AG09319 (cell line): ENCODE data around the gene LINGO3.

Experiments
- DNase-seq: peaks from one replicate; pipeline ENCODE4 v3.0.0-alpha.2; 2010; ENCODE audit warnings: low read depth; ENCODE audit errors: extremely low read depth
- TF ChIP-seq, protein P1 (sequence below): IDR thresholded peaks from 2 replicates; pipeline ENCODE4 v1.5.1; 2011; ENCODE audit warnings: low read depth, mild to moderate bottlenecking, inconsistent platforms, low read length, moderate library complexity

Gene LINGO3

DNA sequence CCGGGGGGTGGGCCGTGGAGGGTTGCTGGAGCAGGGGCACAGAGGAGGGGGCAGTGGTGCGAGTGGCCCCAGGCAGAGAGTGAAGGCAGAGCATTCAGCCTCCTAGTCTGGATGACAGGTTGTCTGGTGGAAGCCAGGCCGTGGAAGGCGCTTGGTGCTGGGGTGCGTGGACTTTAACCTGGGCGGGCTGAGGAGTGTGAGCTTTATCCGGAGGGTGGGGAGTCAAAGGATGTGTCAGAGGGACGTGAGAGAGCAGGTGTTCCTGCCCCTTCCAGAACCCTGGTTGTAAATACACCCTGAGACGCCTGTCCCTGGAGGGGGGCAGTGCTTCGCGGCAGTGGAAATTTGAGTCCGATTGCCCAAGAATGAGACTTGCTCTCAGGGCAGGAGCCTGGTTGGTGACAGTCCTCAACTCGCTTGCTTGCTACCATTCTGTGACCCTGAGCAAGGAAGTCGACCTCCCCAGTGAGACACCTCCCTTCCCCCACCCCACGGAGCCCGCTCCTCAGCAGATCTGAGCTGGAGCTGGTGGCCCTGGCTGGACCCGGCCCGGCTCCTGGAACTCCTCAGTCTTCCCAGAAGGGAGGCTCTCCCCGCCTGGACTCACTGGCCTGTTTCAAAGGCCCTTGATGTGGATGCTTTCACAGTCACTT, 22.8 kb upstream of the LINGO3 start:
- TF ChIP-seq, protein P1, sequence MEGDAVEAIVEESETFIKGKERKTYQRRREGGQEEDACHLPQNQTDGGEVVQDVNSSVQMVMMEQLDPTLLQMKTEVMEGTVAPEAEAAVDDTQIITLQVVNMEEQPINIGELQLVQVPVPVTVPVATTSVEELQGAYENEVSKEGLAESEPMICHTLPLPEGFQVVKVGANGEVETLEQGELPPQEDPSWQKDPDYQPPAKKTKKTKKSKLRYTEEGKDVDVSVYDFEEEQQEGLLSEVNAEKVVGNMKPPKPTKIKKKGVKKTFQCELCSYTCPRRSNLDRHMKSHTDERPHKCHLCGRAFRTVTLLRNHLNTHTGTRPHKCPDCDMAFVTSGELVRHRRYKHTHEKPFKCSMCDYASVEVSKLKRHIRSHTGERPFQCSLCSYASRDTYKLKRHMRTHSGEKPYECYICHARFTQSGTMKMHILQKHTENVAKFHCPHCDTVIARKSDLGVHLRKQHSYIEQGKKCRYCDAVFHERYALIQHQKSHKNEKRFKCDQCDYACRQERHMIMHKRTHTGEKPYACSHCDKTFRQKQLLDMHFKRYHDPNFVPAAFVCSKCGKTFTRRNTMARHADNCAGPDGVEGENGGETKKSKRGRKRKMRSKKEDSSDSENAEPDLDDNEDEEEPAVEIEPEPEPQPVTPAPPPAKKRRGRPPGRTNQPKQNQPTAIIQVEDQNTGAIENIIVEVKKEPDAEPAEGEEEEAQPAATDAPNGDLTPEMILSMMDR: no peak

DNA sequence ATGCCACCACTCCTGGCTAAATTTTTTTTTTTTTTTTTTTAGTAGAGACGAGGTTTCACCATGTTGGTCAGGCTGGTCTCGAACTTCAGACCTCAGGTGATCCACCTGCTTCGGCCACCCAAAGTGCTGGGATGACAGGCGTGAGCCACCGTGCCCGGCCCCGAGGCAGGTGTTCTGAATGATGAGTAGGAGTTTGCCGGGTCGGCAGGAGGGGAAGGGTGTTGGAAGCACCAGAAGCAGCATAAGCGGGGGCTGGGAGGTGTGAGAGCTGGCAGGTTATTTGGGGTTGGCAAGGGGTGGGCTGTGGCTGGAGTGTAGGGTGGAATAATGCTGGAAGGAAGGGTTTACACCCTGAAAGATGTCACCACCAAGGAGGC, 22.3 kb upstream of the LINGO3 start:
- TF ChIP-seq, protein P1: no peak
- no peak for DNase-seq

More for the DNA sequence above, 22.8 kb upstream of the LINGO3 start:
- no peak for DNase-seq

DNA sequence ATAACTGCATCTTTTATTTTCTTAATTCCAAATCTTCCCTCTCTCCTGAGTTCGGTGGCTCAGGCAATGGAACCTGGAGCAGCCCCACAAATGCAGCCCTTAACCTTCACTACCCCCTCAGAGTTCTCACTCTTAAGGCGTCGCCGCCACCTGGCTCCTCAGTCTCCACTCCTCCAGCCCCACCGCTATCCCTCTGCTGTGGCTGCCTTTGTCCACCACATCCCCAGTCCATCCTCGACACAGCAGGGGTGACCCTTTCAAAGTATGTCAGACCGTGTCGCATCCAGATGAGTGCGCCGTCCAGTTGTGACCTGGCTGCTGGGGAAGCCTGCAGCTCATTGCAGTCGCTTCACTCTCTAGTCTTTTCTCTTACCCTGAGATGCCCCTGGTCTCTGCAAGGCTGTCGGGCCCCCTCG, 21.6 kb upstream of the LINGO3 start:
- TF ChIP-seq, protein P1: no peak

DNA sequence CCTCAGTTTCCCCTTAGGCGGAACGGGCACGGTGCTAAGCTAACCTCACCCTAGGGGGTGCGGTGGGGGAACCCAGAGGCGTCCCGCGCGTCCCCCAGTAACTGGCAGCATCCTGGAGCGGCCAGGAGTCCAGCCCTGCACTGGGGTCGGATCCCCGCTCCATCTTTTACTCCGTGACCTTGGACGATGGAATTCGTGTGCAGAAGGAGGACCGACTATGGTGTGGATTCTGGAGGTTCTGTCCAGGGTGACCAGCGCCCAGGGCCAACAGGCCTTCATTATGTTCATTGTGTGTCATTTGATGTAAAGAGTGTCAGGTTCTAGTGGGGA, 21.2 kb upstream of the LINGO3 start:
- DNase-seq: no peak
- TF ChIP-seq, protein P1: no peak

More for the DNA sequence above, 21.6 kb upstream of the LINGO3 start:
- DNase-seq: no peak

DNA sequence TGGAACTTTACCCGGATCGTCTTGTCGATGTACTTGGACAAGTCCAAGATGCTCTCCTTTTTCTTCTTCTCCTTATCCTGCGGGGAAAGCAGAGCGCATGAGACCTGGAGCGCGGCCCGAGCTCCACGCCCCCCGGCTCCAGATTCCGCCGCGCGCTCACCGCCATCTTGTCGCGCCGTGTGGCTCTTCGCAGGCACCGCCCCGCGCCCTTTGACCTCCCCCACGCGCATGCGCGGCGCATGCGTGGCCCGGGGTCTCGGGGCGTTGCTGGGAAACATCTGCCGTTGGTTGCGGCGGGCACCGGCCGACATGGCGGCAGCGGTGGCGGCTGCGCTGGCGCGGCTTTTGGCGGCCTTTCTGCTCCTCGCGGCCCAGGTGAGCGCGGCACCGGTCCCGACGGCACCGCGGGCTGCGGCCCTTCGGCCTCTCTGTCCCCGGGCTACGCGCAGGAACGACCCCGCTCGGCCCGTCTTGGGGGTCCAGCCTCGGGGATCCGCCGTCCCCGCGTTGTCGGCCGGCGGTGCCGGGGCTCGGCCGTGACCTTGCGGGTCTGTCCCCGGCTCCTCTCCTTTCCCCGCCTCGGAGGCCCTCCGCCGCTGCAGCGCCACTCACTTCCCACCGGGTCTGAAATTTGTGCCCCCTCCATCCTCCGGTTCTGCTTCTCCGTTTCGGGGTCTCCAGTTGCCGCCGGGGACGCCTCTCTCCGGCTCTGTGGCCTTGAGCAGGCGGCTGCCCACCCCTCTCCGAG, 20.6 kb upstream of the LINGO3 start, which contains the start of the genes LSM7 and SPPL2B:
TSS of gene LSM7 (minus strand) at position 186 of the 748 bp plus-strand sequence. CDS start at position 166, 20 bp downstream.
TSS of gene SPPL2B (plus strand) at position 284 of the 748 bp plus-strand sequence. CDS start at position 310, 26 bp downstream.
- TF ChIP-seq, protein P1: no peak
- peak; percentile 68 for DNase-seq

DNA sequence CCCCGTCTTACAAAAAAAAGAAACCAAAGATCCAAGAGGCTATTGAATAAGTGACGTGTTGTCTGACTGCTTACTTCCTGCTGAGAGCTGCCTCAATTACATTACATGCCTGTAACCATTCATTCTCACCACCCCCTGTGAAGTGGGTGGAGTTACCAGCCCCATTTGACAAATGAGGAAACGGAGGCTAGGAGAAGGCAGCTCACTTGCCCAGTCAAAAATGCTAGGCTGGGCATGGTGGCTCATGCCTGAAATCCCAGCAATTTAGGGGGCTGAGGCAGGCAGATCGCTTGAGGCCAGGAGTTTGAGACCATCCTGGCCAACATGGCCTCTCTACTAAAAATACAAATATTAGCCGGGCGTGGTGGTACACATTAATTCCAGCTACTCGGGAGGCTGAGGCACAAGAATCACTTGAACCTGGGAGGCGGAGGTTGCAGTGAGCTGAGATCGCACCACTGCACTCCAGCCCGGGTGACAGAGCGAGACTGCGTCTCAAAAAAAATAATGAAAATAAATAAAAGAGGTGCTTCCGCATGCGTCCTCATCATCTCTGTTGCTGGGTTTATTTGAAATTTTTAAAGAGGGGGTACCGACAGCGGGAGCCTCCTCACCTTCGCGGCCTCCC, 19.9 kb upstream of the LINGO3 start:
- TF ChIP-seq, protein P1: no peak
- DNase-seq: peak; percentile 46
